ENCODE results near the gene SNX24. TPM values are rescaled to one million over a fixed set of nuclear protein-coding genes. Genes with fewer than 3 reads are reported as not detected.

SNX24 gene
- total RNA-seq, 1 experiment from 2014 or later, result 22.3 TPM

GRCh38 chr5:122954719-122955118 is 109.3 kb downstream of the SNX24 start:
- no peaks in the 10 kb centered on the region for H3K4me1 ChIP-seq (replicated peaks; ENCODE audit: insufficient read depth)
- no peak overlapping the region for H3K27ac ChIP-seq
- H3K4me2 ChIP-seq, result no peak overlapping the region
- intact Hi-C loops (cut with micrococcal nuclease; ENCODE audit: unreplicated experiment), result no loop called here
- no peaks in the 10 kb centered on the region for H3K36me3 ChIP-seq (ENCODE audit: low read depth)
- TF ChIP-seq CTCF (conservative IDR thresholded peaks at IDR 0.05) (no peak), EZH2 (IDR thresholded peaks at IDR 0.05; ENCODE audit: low read depth) (no peak)
- no peak for DNase-seq
- no peak overlapping the region for H2AFZ ChIP-seq
- CTCF ChIA-PET, result no interaction called here
- no peaks in the 10 kb centered on the region for H3K9me2 ChIP-seq (ENCODE audit: insufficient read depth)
- no peaks in the 10 kb centered on the region for H3K27me3 ChIP-seq (ENCODE audit: insufficient read depth, low read depth)
- H3K9me3 ChIP-seq (ENCODE audit: insufficient read depth, low read depth), result peaks cover 4% of the 10 kb centered on the region; the same call in 1 of the 2 replicates
- H3K4me3 ChIP-seq, result no peak overlapping the region
- BruUV-seq (replicated peaks), result no TSS peak
- H3K79me2 ChIP-seq (ENCODE audit: low read depth), result no peaks in the 10 kb centered on the region
- H3F3A ChIP-seq (ENCODE audit: insufficient read depth, low read depth), result no peaks in the 10 kb centered on the region
- no peaks in the 10 kb centered on the region for H4K20me1 ChIP-seq (ENCODE audit: insufficient read depth)
- POLR2A ChIA-PET (ENCODE audit: unreplicated experiment), result no interaction called here

GRCh38 chr5:122957457-122957856 is 112.0 kb downstream of the SNX24 start:
- no peak overlapping the region for H3K4me3 ChIP-seq
- BruUV-seq (replicated peaks), result no TSS peak
- DNase-seq, result no peak
- H3K27ac ChIP-seq, result no peak overlapping the region
- no peak overlapping the region for H2AFZ ChIP-seq
- H3F3A ChIP-seq (ENCODE audit: insufficient read depth, low read depth), result no peaks in the 10 kb centered on the region
- no peaks in the 10 kb centered on the region for H3K4me1 ChIP-seq (replicated peaks; ENCODE audit: insufficient read depth)
- H3K27me3 ChIP-seq (ENCODE audit: insufficient read depth, low read depth), result no peaks in the 10 kb centered on the region
- H3K79me2 ChIP-seq (ENCODE audit: low read depth), result no peaks in the 10 kb centered on the region
- no peaks in the 10 kb centered on the region for H3K9me2 ChIP-seq (ENCODE audit: insufficient read depth)
- H3K9me3 ChIP-seq (ENCODE audit: insufficient read depth, low read depth), result peaks cover 4% of the 10 kb centered on the region; the same call in 1 of the 2 replicates
- H3K4me2 ChIP-seq, result no peak overlapping the region
- no peaks in the 10 kb centered on the region for H3K36me3 ChIP-seq (ENCODE audit: low read depth)
- POLR2A ChIA-PET (ENCODE audit: unreplicated experiment), result no interaction called here
- TF ChIP-seq EZH2 (IDR thresholded peaks at IDR 0.05; ENCODE audit: low read depth), result no peak
- no peak for TF ChIP-seq CTCF (conservative IDR thresholded peaks at IDR 0.05)
- CTCF ChIA-PET, result no interaction called here
- intact Hi-C loops (cut with micrococcal nuclease; ENCODE audit: unreplicated experiment), result no loop called here
- H4K20me1 ChIP-seq (ENCODE audit: insufficient read depth), result no peaks in the 10 kb centered on the region

GRCh38 chr5:122959740-122960445 is 114.5 kb downstream of the SNX24 start:
- no peak overlapping the region for H2AFZ ChIP-seq
- POLR2A ChIA-PET (ENCODE audit: unreplicated experiment), result interaction anchor here (0.7 kb wide), 1 partner anchor 741 kb away, joined by 4 read pairs; no protein-coding TSS in a partner anchor
- intact Hi-C loops (cut with micrococcal nuclease; ENCODE audit: unreplicated experiment), result no loop called here
- no peaks in the 10 kb centered on the region for H3K9me2 ChIP-seq (ENCODE audit: insufficient read depth)
- no TSS peak for BruUV-seq (replicated peaks)
- H3K4me3 ChIP-seq, result no peak overlapping the region
- H3K27me3 ChIP-seq (ENCODE audit: insufficient read depth, low read depth), result no peaks in the 10 kb centered on the region
- no peaks in the 10 kb centered on the region for H4K20me1 ChIP-seq (ENCODE audit: insufficient read depth)
- H3K27ac ChIP-seq, result no peak overlapping the region
- TF ChIP-seq CTCF (conservative IDR thresholded peaks at IDR 0.05), result no peak
- no peak for TF ChIP-seq EZH2 (IDR thresholded peaks at IDR 0.05; ENCODE audit: low read depth)
- no peaks in the 10 kb centered on the region for H3K9me3 ChIP-seq (ENCODE audit: insufficient read depth, low read depth)
- DNase-seq, result no peak
- H3K36me3 ChIP-seq (ENCODE audit: low read depth), result no peaks in the 10 kb centered on the region
- H3K4me2 ChIP-seq, result no peak overlapping the region
- no peaks in the 10 kb centered on the region for H3K4me1 ChIP-seq (replicated peaks; ENCODE audit: insufficient read depth)
- CTCF ChIA-PET, result no interaction called here
- H3K79me2 ChIP-seq (ENCODE audit: low read depth), result no peaks in the 10 kb centered on the region
- no peaks in the 10 kb centered on the region for H3F3A ChIP-seq (ENCODE audit: insufficient read depth, low read depth)

Data from PC-9 (cell line).